Activated naive CD4-positive, alpha-beta T cell treated with anti-CD3 and anti-CD28 coated beads, Interleukin-2, amount 10 ng/mL, durations not matched to agents 7 days and 5 days (primary cell): Measurements from ENCODE around the gene NEURL3.
"Not testable (repeated sequence)": the region's sequence is repeated elsewhere in the genome, so short reads cannot be mapped to it uniquely, and the experiment has no call there.

Experiments
- CTCF ChIA-PET: fragments of 350-600 bp; sonication (Branson Sonifier 250); formaldehyde crosslinking; loops from one replicate; lab custom pipeline; 2021; ENCODE audit warnings: antibody characterized with exemption; lab: Charles Lee
- DNase-seq: peaks from one replicate; pipeline ENCODE4 v3.0.0-alpha.2; 2020
- H3K27ac Mint-ChIP-seq: one replicate; pipeline ENCODE4 v1.8.0; 2021; ENCODE audit warnings: mild to moderate bottlenecking, moderate library complexity, mixed read lengths
- H3K27me3 Mint-ChIP-seq: one replicate; pipeline ENCODE4 v1.8.0; 2021; ENCODE audit warnings: mild to moderate bottlenecking, mixed read lengths
- H3K36me3 Mint-ChIP-seq: one replicate; pipeline ENCODE4 v1.8.0; 2021; ENCODE audit warnings: mixed read lengths
- H3K4me1 Mint-ChIP-seq: one replicate; pipeline ENCODE4 v1.8.0; 2021; ENCODE audit warnings: mixed read lengths
- H3K4me3 Mint-ChIP-seq: one replicate; pipeline ENCODE4 v1.8.0; 2021; ENCODE audit warnings: mild to moderate bottlenecking, moderate library complexity, mixed read lengths
- H3K9me3 Mint-ChIP-seq: one replicate; pipeline ENCODE4 v1.8.0; 2021; ENCODE audit warnings: mixed read lengths

The NEURL3 gene, protein sequence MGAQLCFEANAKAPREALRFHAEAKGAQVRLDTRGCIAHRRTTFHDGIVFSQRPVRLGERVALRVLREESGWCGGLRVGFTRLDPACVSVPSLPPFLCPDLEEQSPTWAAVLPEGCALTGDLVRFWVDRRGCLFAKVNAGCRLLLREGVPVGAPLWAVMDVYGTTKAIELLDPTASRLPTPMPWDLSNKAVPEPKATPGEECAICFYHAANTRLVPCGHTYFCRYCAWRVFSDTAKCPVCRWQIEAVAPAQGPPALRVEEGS

GRCh38 chr2:96505231-96505889 is at the start of gene NEURL3:
TSS of gene NEURL3 (minus strand) at chr2:96505357. CDS start at chr2:96505286, 71 bp downstream.
- H3K4me1 Mint-ChIP-seq: peaks cover 36% of the 10 kb centered on the region
- H3K4me3 Mint-ChIP-seq: no peak within 1 kb of the TSS
- no peak within 1 kb of the TSS for H3K27ac Mint-ChIP-seq
- no peaks in the 10 kb centered on the region for H3K9me3 Mint-ChIP-seq
- CTCF ChIA-PET: interaction anchor here (0.6 to 8.5 kb wide), 4 partner anchors 18 to 99 kb away, joined by 3 to 158 read pairs (median 3); no protein-coding TSS in a partner anchor
- DNase-seq: no peak
- H3K27me3 Mint-ChIP-seq: peaks cover 23% of the 10 kb centered on the region
- no peaks in the 10 kb centered on the region for H3K36me3 Mint-ChIP-seq

- peaks cover 18% of the 10 kb centered on the region for H3K36me3 Mint-ChIP-seq
- peaks cover 26% of the 10 kb centered on the region for H3K4me1 Mint-ChIP-seq
- H3K9me3 Mint-ChIP-seq: no peaks in the 10 kb centered on the region
- peaks cover 6% of the 10 kb centered on the region for H3K27me3 Mint-ChIP-seq
- peak; percentile 76 for DNase-seq
- peak overlapping the region; percentile 49 for H3K27ac Mint-ChIP-seq
- peak overlapping the region; percentile 10 for H3K4me3 Mint-ChIP-seq
- CTCF ChIA-PET: interaction anchor here (0.7 to 5.3 kb wide), 19 partner anchors 10 to 190 kb away, joined by 3 to 53 read pairs (median 5); partner anchors contain the start of gene ARID5A
Measured at GRCh38 chr2:96554293-96555145, 49.4 kb upstream of the NEURL3 start.

GRCh38 chr2:96553957-96554292 is 48.8 kb upstream of the NEURL3 start:
- Mint-ChIP-seq H3K4me1 (peaks cover 26% of the 10 kb centered on the region), H3K36me3 (peaks cover 18% of the 10 kb centered on the region), H3K4me3 (peak overlapping the region; percentile 10), H3K27ac (peak overlapping the region; percentile 49)
- H3K9me3 Mint-ChIP-seq, DNase-seq, H3K27me3 Mint-ChIP-seq: not testable (repeated sequence)
- CTCF ChIA-PET: interaction anchor here (0.7 to 5.3 kb wide), 19 partner anchors 10 to 207 kb away, joined by 3 to 53 read pairs (median 5); partner anchors contain the start of gene ARID5A

DNA sequence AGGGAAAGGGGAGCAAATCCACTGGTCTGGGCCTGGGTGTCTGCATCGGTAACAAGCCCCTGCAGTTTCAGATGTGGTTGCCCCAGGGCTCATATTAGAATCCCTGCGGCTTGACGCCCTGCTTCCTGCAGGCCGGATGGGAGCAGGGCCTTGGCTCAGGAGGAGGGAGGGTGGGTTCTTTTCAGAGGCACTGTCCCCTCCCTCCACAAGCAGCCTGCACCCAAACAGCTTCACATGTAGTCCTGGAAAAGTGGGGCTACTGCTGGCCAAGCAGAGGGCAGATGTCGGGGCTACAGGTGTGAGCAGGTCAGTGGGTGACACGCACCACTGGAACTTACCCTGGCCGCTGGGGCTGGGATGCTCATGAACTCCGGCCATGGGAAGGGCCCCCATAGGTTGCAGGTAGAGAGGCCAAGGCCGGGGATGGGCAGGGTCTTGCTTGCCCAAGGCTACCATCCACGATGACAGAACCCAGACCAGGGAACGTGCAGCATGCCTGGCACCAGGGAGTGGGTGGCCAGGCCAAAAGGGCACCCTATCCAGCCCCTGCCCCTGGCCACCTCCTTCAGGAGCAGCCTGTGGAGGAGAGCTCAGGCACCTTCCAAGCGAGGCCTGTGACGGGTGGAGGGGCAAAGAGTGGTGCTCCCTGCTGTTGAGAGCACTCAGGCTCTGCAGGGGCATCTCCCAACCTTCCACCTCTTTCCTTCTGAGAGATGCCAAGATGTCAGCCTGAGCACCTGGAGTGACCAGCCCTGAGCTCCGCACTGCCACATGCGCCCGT is 48.2 kb upstream of the NEURL3 start:
- no peaks in the 10 kb centered on the region for H3K9me3 Mint-ChIP-seq
- H3K4me1 Mint-ChIP-seq: peaks cover 26% of the 10 kb centered on the region
- no peak for DNase-seq
- peak overlapping the region; percentile 49 for H3K27ac Mint-ChIP-seq
- peaks cover 6% of the 10 kb centered on the region for H3K27me3 Mint-ChIP-seq
- H3K4me3 Mint-ChIP-seq: peak overlapping the region; percentile 10
- H3K36me3 Mint-ChIP-seq: peaks cover 22% of the 10 kb centered on the region
- CTCF ChIA-PET: interaction anchor here (0.7 to 5.3 kb wide), 17 partner anchors 9 to 208 kb away, joined by 3 to 53 read pairs (median 5); partner anchors contain the start of gene ARID5A

GRCh38 chr2:96552315-96553175 is 47.4 kb upstream of the NEURL3 start:
- CTCF ChIA-PET: interaction anchor here (2.7 to 5.3 kb wide), 3 partner anchors 14 to 146 kb away, joined by 24 to 53 read pairs (median 51); partner anchors contain the start of gene ARID5A
- H3K4me1 Mint-ChIP-seq: peaks cover 31% of the 10 kb centered on the region
- no peak for DNase-seq
- no peaks in the 10 kb centered on the region for H3K9me3 Mint-ChIP-seq
- peaks cover 6% of the 10 kb centered on the region for H3K27me3 Mint-ChIP-seq
- peaks cover 28% of the 10 kb centered on the region for H3K36me3 Mint-ChIP-seq
- H3K27ac Mint-ChIP-seq: peak overlapping the region; percentile 1
- no peak overlapping the region for H3K4me3 Mint-ChIP-seq

DNA sequence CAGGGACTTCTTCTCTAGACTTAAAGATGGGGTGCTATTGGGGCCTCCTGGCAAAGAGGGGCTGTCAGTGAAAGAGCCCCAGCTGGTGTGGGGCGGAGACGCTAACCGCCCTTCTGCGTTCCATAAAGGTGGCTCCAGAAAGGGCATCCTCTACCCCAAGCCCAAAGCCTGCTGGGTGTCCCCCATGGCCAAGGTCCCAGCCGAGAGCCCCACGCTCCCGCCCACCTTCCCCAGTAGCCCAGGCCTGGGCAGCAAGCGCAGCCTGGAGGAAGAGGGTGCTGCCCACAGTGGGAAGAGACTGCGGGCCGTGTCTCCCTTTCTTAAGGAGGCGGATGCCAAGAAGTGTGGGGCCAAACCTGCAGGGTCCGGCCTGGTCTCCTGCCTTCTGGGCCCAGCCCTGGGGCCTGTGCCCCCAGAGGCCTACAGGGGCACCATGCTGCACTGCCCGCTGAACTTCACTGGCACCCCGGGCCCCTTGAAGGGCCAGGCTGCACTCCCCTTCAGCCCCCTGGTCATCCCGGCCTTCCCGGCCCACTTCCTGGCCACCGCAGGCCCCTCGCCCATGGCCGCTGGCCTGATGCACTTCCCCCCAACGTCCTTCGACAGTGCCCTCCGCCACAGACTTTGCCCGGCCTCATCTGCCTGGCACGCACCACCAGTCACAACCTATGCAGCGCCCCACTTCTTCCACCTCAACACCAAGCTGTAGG is 46.6 kb upstream of the NEURL3 start:
- Mint-ChIP-seq H3K9me3 (no peaks in the 10 kb centered on the region), H3K4me3 (no peak overlapping the region), H3K27me3 (peaks cover 6% of the 10 kb centered on the region), H3K27ac (peak overlapping the region; percentile 1), H3K36me3 (peaks cover 33% of the 10 kb centered on the region), H3K4me1 (peaks cover 36% of the 10 kb centered on the region)
- CTCF ChIA-PET: interaction anchor here (3.9 kb wide), 1 partner anchor 145 kb away, joined by 53 read pairs; no protein-coding TSS in a partner anchor
- no peak for DNase-seq

- Mint-ChIP-seq H3K36me3 (peaks cover 39% of the 10 kb centered on the region), H3K4me3 (no peak overlapping the region), H3K27me3 (peaks cover 6% of the 10 kb centered on the region), H3K4me1 (peaks cover 40% of the 10 kb centered on the region), H3K9me3 (no peaks in the 10 kb centered on the region), H3K27ac (no peak overlapping the region)
- CTCF ChIA-PET: no interaction called here
- DNase-seq: no peak
Measured at GRCh38 chr2:96550787-96551604, 45.8 kb upstream of the NEURL3 start.

- no peak overlapping the region for H3K4me3 Mint-ChIP-seq
- H3K9me3 Mint-ChIP-seq: no peaks in the 10 kb centered on the region
- peaks cover 48% of the 10 kb centered on the region for H3K4me1 Mint-ChIP-seq
- DNase-seq: no peak
- CTCF ChIA-PET: no interaction called here
- peaks cover 6% of the 10 kb centered on the region for H3K27me3 Mint-ChIP-seq
- no peak overlapping the region for H3K27ac Mint-ChIP-seq
- H3K36me3 Mint-ChIP-seq: peaks cover 45% of the 10 kb centered on the region
Measured at GRCh38 chr2:96549967-96550786, 45.0 kb upstream of the NEURL3 start.

- H3K4me3 Mint-ChIP-seq: no peak overlapping the region
- H3K36me3 Mint-ChIP-seq: peaks cover 49% of the 10 kb centered on the region
- peaks cover 1% of the 10 kb centered on the region for H3K27me3 Mint-ChIP-seq
- H3K4me1 Mint-ChIP-seq: peaks cover 49% of the 10 kb centered on the region
- no peak overlapping the region for H3K27ac Mint-ChIP-seq
- H3K9me3 Mint-ChIP-seq: no peaks in the 10 kb centered on the region
- DNase-seq: no peak
- CTCF ChIA-PET: interaction anchor here (1.3 kb wide), 1 partner anchor 21 kb away, joined by 4 read pairs; no protein-coding TSS in a partner anchor
Measured at GRCh38 chr2:96549466-96549785, 44.3 kb upstream of the NEURL3 start.

DNA sequence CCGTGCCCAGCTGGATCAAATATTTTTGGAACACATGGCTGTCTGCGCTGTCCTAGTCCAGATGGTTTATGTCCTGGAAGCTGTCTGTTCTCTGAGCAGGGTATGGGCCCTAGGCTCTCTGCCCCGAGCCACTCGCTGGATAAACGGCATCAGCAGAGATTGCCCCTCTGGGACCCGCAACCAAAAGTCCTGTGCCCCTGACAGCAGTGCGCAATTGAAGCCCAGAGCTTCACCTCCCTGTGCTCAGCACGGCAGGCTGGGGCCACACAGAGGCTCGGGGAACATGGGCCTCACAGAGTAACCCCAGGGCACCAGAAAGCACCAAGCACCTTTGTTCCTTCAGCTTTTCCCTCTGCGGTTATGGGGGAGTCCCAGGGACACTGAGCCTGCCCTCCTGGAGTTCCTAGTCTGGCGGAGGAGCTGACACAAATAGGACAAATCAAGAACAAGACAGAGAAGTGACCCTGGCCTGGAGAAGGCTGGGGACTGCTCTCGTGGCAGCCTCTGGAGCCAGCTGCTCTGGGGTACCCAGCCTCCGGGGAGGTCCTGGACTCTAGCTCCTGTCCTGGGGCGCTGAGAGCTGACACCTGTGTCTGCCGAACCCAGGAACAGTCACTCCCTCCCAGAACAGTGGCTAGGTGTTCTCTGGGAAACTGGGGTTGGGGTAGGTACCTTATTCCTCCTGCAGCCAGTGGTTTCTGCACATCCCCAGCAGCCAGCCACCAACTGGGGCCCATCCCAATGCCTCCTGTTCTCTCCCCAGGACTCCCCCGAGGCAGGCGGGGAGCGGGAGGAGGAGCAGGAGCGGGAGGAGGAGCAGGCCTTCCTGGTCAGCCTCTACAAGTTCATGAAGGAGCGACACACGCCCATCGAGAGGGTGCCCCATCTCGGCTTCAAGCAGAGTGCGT is 43.7 kb upstream of the NEURL3 start:
- CTCF ChIA-PET: interaction anchor here (1.2 to 1.8 kb wide), 4 partner anchors 11 to 51 kb away, joined by 3 to 6 read pairs (median 4); partner anchors contain the start of gene ARID5A
- DNase-seq: no peak
- no peaks in the 10 kb centered on the region for H3K9me3 Mint-ChIP-seq
- H3K4me3 Mint-ChIP-seq: no peak overlapping the region
- no peak overlapping the region for H3K27ac Mint-ChIP-seq
- no peaks in the 10 kb centered on the region for H3K27me3 Mint-ChIP-seq
- H3K4me1 Mint-ChIP-seq: peaks cover 49% of the 10 kb centered on the region
- peaks cover 55% of the 10 kb centered on the region for H3K36me3 Mint-ChIP-seq
